HG02840 (cell line): Measurements from ENCODE around the gene BTBD3.

ENCODE experiments used
- ATAC-seq: cut with Tn5 transposase; IDR thresholded peaks from one replicate; pipeline ENCODE4 v1.9.1; 2021; ENCODE audit warnings: mild to moderate bottlenecking, moderate library complexity, moderate number of reproducible peaks; ENCODE audit not compliant: unreplicated experiment, low FRiP score

Gene BTBD3

GRCh38 chr20:11912659-11913415, 4.9 kb upstream of the BTBD3 start:
- no peak for ATAC-seq

GRCh38 chr20:11918391-11918845, 725 bp downstream of the BTBD3 start:
- ATAC-seq = no peak

GRCh38 chr20:11918981-11919380, 1.3 kb downstream of the BTBD3 start:
- no peak for ATAC-seq

GRCh38 chr20:11919581-11919980, 1.9 kb downstream of the BTBD3 start:
- ATAC-seq = no peak

GRCh38 chr20:11920083-11920482, 2.4 kb downstream of the BTBD3 start:
- ATAC-seq = no peak

GRCh38 chr20:11921321-11921720, 3.6 kb downstream of the BTBD3 start:
- ATAC-seq = no peak

- no peak for ATAC-seq
Observed at GRCh38 chr20:11922561-11922960, 4.9 kb downstream of the BTBD3 start.

GRCh38 chr20:11924923-11925322, 7.2 kb downstream of the BTBD3 start:
- no peak for ATAC-seq

- ATAC-seq = no peak
Observed at GRCh38 chr20:11926292-11926998, 8.8 kb downstream of the BTBD3 start.

- ATAC-seq = no peak
Observed at GRCh38 chr20:11929947-11930346, 12.3 kb downstream of the BTBD3 start.

- no peak for ATAC-seq
Observed at GRCh38 chr20:11935212-11936154, 17.8 kb downstream of the BTBD3 start.

GRCh38 chr20:11936157-11936556, 18.5 kb downstream of the BTBD3 start:
- ATAC-seq = no peak

GRCh38 chr20:11937230-11937629, 19.5 kb downstream of the BTBD3 start:
- ATAC-seq = no peak

- ATAC-seq = no peak
Observed at GRCh38 chr20:11941593-11942246, 24.0 kb downstream of the BTBD3 start.

GRCh38 chr20:11943778-11944177, 26.1 kb downstream of the BTBD3 start:
- ATAC-seq = no peak

- no peak for ATAC-seq
Observed at GRCh38 chr20:11948806-11949205, 31.1 kb downstream of the BTBD3 start.

- ATAC-seq = no peak
Observed at GRCh38 chr20:11949711-11950110, 32.0 kb downstream of the BTBD3 start.

- no peak for ATAC-seq
Observed at GRCh38 chr20:11951696-11952095, 34.0 kb downstream of the BTBD3 start.

- no peak for ATAC-seq
Observed at GRCh38 chr20:11952639-11953038, 34.9 kb downstream of the BTBD3 start.

- no peak for ATAC-seq
Observed at GRCh38 chr20:11957911-11958310, 40.2 kb downstream of the BTBD3 start.
